ENCODE results near the gene DCK.
A peak's percentile ranks its signal among the peaks of the same experiment; 100 is the strongest.
"Not testable (repeated sequence)": the region's sequence is repeated elsewhere in the genome, so short reads cannot be mapped to it uniquely, and the experiment has no call there.

DCK gene

GRCh38 chr4:71009086-71009485 lies 15.6 kb downstream of the DCK start:
- Histone ChIP-seq H3K9ac (ENCODE audit: low read length) (no peak overlapping the region), H3K9me3 (replicated peaks; ENCODE audit: insufficient read depth, low read length) (no peaks in the 10 kb centered on the region), H4K20me1 (ENCODE audit: insufficient read depth, low read length) (peaks cover 14% of the 10 kb centered on the region), H3K4me2 (ENCODE audit: low read depth, low read length) (no peak overlapping the region), H3K4me3 (ENCODE audit: low read length) (no peak overlapping the region), H3K36me3 (replicated peaks; ENCODE audit: insufficient read depth, low read length) (peaks cover 7% of the 10 kb centered on the region; the same call in 1 of the 2 replicates), H3K4me1 (ENCODE audit: low read length) (peaks cover 17% of the 10 kb centered on the region), H3K27me3 (replicated peaks; ENCODE audit: insufficient read depth, low read length) (no peaks in the 10 kb centered on the region), H2AFZ (ENCODE audit: low read length) (no peak overlapping the region), H3K9me2 (replicated peaks; ENCODE audit: insufficient read depth, low read length) (no peaks in the 10 kb centered on the region), H3K27ac (ENCODE audit: low read length) (no peak overlapping the region), H3F3A (ENCODE audit: insufficient read depth, low read length) (peaks cover 27% of the 10 kb centered on the region), H3K79me2 (ENCODE audit: low read length) (peaks cover 71% of the 10 kb centered on the region)
- DNase-seq, result no peak
- TF ChIP-seq EZH2phosphoT487 (IDR thresholded peaks at IDR 0.05; ENCODE audit: low read length) (no peak), EZH2 (optimal IDR thresholded peaks at IDR 0.05; ENCODE audit: low read depth, low read length) (no peak), CTCF (IDR thresholded peaks at IDR 0.05; ENCODE audit: low read length) (no peak)

GRCh38 chr4:71009890-71010588 lies 16.6 kb downstream of the DCK start:
- Histone ChIP-seq H3K27me3 (replicated peaks; ENCODE audit: insufficient read depth, low read length) (no peaks in the 10 kb centered on the region), H3K9me3 (replicated peaks; ENCODE audit: insufficient read depth, low read length) (no peaks in the 10 kb centered on the region), H3K9ac (ENCODE audit: low read length) (no peak overlapping the region), H3K9me2 (replicated peaks; ENCODE audit: insufficient read depth, low read length) (no peaks in the 10 kb centered on the region), H4K20me1 (ENCODE audit: insufficient read depth, low read length) (peaks cover 10% of the 10 kb centered on the region; the same call in 1 of the 2 replicates), H3K79me2 (ENCODE audit: low read length) (peaks cover 61% of the 10 kb centered on the region), H3K27ac (ENCODE audit: low read length) (no peak overlapping the region), H2AFZ (ENCODE audit: low read length) (no peak overlapping the region), H3K4me1 (ENCODE audit: low read length) (peaks cover 8% of the 10 kb centered on the region), H3K4me3 (ENCODE audit: low read length) (no peak overlapping the region), H3K36me3 (replicated peaks; ENCODE audit: insufficient read depth, low read length) (peaks cover 7% of the 10 kb centered on the region; the same call in 1 of the 2 replicates), H3F3A (ENCODE audit: insufficient read depth, low read length) (peaks cover 22% of the 10 kb centered on the region), H3K4me2 (ENCODE audit: low read depth, low read length) (no peak overlapping the region)
- TF ChIP-seq CTCF (IDR thresholded peaks at IDR 0.05; ENCODE audit: low read length), result peak; percentile 70
- TF ChIP-seq EZH2 (optimal IDR thresholded peaks at IDR 0.05; ENCODE audit: low read depth, low read length), result no peak
- peak; percentile 58 for DNase-seq

GRCh38 chr4:71011451-71011850 lies 18.0 kb downstream of the DCK start:
- no peak overlapping the region for H3K4me3 ChIP-seq (ENCODE audit: low read length)
- H3K9me3 ChIP-seq (replicated peaks; ENCODE audit: insufficient read depth, low read length), result no peaks in the 10 kb centered on the region
- H3K4me1 ChIP-seq (ENCODE audit: low read length), result peaks cover 6% of the 10 kb centered on the region
- TF ChIP-seq CTCF (IDR thresholded peaks at IDR 0.05; ENCODE audit: low read length) (no peak), EZH2 (optimal IDR thresholded peaks at IDR 0.05; ENCODE audit: low read depth, low read length) (no peak), EZH2phosphoT487 (IDR thresholded peaks at IDR 0.05; ENCODE audit: low read length) (no peak)
- no peak overlapping the region for H2AFZ ChIP-seq (ENCODE audit: low read length)
- no peaks in the 10 kb centered on the region for H3K9me2 ChIP-seq (replicated peaks; ENCODE audit: insufficient read depth, low read length)
- no peak overlapping the region for H3K27ac ChIP-seq (ENCODE audit: low read length)
- no peaks in the 10 kb centered on the region for H3K27me3 ChIP-seq (replicated peaks; ENCODE audit: insufficient read depth, low read length)
- peaks cover 9% of the 10 kb centered on the region; the same call in 1 of the 2 replicates for H4K20me1 ChIP-seq (ENCODE audit: insufficient read depth, low read length)
- H3K36me3 ChIP-seq (replicated peaks; ENCODE audit: insufficient read depth, low read length), result peaks cover 7% of the 10 kb centered on the region; the same call in 1 of the 2 replicates
- DNase-seq, result no peak
- peaks cover 10% of the 10 kb centered on the region for H3F3A ChIP-seq (ENCODE audit: insufficient read depth, low read length)
- no peak overlapping the region for H3K4me2 ChIP-seq (ENCODE audit: low read depth, low read length)
- peaks cover 58% of the 10 kb centered on the region for H3K79me2 ChIP-seq (ENCODE audit: low read length)
- H3K9ac ChIP-seq (ENCODE audit: low read length), result no peak overlapping the region

- H3K27ac ChIP-seq (ENCODE audit: low read length); H2AFZ ChIP-seq (ENCODE audit: low read length); H3K4me3 ChIP-seq (ENCODE audit: low read length); H3K36me3 ChIP-seq (replicated peaks; ENCODE audit: insufficient read depth, low read length); H3K27me3 ChIP-seq (replicated peaks; ENCODE audit: insufficient read depth, low read length); H3F3A ChIP-seq (ENCODE audit: insufficient read depth, low read length); DNase-seq; H3K4me2 ChIP-seq (ENCODE audit: low read depth, low read length); H3K9me3 ChIP-seq (replicated peaks; ENCODE audit: insufficient read depth, low read length); H4K20me1 ChIP-seq (ENCODE audit: insufficient read depth, low read length); H3K9me2 ChIP-seq (replicated peaks; ENCODE audit: insufficient read depth, low read length); H3K4me1 ChIP-seq (ENCODE audit: low read length); H3K9ac ChIP-seq (ENCODE audit: low read length): not testable (repeated sequence)
- H3K79me2 ChIP-seq (ENCODE audit: low read length), result peaks cover 43% of the 10 kb centered on the region
These were observed 23.9 kb downstream of the DCK start for GRCh38 chr4:71017391-71017790.

Data from MM.1S (cell line).